GM15510 (cell line): ENCODE data around the gene COG4.

Experiments
- POLR2A ChIP-seq: IDR thresholded peaks from 3 replicates; pipeline ENCODE4 v1.6.1; 2011; ENCODE audit warnings: borderline replicate concordance; ENCODE audit not compliant: insufficient read length; ENCODE audit errors: extremely low read depth

Gene COG4

DNA sequence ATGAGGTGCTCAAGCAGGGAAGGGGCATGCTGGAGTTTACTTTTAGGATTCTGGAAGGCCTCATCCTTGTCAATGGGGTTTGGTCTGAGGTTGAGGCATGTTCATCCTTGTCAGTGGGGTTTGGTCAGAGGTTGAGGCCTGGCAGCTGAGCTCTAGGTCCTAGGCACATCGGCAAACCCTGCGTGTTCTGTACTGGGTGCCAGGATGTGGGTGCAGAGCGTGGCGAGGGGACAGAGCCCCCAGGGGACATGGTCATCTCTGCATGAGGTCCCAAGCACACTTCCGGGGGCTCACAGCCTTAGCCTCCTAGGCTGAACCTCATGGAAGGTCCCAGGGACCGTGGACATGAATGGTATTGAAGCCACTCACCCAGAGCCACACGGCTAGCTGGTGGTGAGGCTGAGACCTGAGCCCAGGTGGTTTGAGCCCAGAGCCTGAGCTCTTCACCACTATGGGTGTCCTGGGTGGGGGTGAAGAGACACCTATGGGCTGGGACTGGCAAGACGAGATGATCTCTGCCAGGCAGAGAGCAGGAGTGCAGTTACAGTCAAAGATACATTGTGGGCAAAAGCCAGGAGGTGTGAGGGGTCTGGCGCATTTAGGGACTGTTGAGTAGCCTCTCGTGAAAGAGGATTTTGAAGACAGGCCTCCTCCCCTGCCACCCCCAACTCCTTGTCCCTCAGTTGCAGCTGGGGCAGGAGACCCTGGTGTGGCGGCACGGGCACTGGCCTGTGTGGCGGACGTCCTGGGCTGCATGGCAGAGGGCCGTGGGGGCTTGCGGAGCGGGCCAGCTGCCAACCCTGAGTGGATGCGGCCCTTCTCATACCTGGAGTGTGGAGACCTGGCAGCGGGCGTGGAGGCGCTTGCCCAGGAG lies 49.7 kb downstream of the COG4 start:
- no peak for TF ChIP-seq POLR2A

DNA sequence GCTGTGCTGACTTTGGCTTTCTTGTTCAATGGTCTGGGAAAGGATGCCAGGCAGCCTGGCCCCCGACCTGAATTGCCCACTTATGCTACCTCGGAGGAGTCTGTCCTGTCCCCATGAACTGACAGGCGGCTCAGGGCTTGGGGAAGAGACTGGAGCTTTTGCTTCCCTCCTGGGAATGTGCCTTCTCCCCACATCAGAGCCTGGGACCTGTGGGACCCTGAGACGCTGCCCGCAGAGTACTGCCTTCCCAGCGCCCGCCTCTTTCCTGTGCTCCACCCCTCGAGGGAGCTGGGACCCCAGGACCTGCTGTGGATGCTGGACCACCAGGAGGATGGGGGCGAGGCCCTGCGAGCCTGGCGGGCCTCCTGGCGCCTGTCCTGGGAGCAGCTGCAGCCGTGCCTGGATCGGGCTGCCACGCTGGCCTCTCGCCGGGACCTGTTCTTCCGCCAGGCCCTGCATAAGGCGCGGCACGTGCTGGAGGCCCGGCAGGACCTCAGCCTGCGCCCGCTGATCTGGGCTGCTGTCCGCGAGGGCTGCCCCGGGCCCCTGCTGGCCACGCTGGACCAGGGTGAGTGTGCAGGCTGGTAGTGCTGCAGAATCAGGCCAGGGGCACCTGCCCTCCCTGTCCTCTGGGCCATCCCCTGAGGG lies 50.4 kb downstream of the COG4 start:
- TF ChIP-seq POLR2A: no peak

DNA sequence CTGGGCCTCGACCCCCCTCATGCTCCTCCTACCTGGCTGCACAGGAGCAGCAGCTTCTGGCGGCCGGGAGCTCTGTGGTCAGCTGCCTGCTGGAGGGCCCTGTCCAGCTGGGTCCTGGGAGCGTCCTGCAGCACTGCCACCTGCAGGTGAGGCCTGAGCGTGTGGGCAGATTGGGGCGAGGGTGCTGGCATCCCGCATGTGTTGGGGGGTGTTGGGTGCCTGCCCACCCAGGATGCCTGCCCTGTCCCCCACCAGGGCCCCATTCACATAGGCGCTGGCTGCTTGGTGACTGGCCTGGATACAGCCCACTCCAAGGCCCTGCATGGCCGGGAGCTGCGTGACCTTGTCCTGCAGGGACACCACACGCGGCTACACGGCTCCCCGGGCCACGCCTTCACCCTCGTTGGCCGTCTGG lies 52.4 kb downstream of the COG4 start:
- TF ChIP-seq POLR2A: no peak

DNA sequence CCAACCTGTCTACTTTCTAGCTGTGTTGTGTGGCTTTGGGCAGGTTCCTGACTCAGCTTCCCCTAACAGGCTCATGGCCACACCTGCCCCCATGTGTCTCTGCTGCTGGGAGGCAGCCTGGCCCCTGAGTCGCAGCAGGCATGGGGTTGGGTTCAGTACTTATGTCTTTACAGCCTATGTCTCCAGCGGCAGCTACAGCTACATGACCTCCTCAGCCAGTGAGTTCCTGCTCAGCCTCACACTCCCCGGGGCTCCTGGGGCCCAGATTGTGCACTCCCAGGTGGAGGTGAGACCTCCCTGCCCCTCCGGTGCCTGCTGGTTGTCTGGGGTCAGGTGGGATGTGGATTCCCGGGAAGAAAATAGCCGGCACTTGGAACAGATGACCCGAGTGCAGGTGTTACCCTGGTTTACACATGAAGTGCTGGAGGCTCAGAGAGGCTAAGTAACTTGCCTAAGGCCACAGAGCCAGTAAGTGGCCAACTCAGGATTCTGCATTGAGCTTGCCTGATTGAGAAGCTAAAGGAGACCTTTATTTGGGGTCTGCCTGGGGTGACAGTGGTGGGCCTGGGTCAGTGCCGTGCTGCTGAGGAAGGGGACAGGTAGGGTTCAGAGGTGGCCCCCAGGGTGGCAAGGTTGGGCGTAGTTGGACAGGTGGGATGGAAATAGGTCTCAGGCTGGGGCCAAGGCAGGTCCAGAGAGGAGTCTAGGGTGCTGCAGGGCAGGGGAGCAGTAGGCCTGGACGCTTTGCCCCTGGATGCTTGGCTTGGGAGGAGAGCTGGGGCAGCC lies 53.0 kb downstream of the COG4 start:
- TF ChIP-seq POLR2A: no peak

DNA sequence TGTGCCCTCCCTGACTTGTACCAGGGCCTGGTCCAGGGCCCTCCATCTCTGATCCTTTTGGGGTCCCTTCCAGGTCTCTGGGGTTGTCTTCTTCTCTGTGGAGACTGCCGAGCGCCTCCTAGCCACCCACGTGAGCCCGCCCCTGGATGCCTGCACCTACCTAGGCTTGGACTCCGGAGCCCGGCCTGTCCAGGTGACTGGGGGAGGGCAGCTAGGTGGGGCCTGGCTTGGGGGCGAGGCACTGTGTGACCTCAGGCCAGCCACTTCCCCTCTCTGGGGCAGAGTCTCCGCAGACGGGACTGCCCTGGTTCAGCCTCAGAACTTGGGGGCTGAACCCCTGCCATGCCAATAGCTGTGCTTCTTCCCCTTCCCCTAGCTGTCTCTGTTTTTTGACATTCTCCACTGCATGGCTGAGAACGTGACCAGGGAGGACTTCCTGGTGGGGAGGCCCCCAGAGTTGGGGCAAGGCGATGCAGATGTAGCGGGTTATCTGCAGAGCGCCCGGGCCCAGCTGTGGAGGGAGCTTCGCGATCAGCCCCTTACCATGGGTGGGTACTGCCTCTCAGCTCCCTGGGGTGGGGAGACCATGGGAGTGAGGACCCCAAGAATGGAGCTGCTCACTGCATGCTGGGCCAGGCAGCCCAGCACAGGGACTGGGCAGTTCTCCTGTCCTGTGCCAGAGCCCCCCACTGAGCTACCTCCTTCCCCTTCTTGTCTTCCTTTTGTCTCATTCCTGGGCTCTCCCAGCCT lies 54.4 kb downstream of the COG4 start:
- no peak for TF ChIP-seq POLR2A

DNA sequence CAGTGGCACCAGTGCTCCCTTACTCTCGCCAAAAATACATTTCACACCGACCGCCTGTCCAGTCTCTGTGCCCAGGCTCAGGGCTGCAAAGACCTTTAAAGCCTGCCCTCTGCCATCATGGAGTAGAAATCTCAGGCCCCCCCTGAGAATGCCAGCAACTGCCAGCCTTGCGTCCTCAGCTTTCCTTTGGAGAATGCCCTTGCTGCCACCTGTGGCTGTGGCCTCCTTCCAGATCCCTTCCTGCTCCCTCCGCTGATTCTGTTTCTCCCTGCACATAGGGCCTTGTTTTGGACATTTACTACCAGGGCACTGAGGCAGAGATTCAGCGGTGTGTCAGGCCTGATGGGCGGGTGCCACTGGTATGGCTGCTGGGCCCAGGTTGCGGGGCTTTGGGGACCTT lies 55.7 kb downstream of the COG4 start:
- TF ChIP-seq POLR2A: no peak

DNA sequence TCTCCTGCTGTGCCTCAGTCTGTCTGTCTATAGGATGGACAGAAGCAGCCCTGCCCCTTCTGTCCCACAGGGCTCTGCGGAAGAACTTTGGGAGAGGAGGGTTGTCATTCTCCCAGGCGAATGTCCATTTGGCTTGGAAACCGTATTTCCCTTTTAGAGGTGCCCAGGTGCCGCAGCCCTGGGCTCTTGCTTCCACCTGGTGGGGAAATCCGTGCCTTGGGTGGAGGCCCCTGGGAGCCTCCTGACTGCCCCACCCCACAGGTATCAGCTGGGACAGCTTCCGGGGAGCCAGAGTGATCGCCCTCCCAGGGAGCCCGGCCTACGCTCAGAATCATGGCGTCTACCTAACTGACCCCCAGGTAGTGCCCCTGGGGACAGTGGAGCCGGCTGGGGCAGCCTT lies 56.2 kb downstream of the COG4 start:
- TF ChIP-seq POLR2A: no peak

DNA sequence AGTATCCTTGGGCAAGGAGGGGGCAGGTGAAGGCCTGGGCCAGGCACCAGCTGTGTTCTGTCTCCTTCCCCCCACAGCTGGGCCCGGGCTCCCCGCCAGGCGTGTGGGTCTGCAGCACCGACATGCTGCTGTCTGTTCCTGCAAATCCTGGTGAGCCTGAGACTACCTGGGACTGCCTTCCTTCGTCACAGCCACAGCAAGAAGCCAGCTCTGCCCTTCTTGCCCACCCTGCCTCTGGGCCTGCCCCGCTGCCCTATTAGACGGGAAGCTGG lies 56.6 kb downstream of the COG4 start:
- no peak for TF ChIP-seq POLR2A

DNA sequence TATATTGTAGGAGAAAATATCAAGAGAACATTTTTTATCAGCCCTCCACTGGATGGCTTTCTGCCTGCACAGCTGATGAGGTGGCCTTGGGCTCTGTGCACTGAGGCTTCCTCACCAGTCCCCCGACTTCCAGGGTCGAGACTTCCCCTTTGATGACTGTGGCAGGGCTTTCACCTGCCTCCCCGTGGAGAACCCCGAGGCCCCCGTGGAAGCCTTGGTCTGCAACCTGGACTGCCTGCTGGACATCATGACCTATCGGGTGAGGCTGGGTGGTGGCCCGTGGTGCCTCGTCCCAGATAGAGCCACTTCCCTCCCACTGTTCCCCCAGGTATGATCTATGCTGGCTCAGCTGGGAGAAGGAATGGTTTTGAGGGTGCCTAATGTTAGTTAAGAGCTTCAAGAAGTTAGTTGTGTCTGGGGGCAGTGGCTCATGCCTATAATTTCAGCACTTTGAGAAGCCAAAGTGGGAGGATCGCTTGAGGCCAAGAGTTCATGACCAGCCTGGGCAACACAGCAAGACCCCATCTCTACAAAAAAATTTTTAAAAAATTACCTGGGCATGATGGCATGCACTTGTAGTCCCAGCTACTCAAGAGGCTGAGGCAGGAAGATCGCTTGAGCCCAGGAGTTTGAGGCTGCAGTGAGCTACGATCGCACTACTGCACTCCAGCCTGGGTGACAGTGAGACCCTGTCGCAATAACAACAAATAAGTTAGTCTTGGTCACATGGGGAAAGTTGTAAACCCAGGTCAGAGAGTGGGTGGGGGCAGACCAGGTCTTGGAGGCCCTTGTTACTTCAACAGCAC lies 57.2 kb downstream of the COG4 start:
- no peak for TF ChIP-seq POLR2A

DNA sequence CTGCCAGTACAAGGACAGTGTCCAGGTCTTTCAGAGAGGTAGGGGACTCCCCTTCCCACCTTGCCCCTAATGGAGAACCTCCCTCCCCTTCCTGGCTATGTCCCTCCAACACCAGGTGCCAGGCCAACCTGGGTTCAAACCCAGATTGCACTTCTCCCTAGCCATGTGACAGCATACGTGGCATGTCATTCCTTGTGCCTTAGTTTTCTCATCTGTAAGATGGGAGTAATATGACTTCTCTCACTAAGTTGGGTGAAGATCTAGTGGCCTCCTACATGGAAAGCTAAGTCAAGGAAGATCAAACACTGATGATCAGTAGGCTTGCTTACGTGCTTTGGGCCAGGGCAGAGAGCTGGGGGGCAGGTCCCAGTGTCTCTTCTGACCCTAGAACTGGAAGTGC lies 60.1 kb downstream of the COG4 start:
- TF ChIP-seq POLR2A: no peak

DNA sequence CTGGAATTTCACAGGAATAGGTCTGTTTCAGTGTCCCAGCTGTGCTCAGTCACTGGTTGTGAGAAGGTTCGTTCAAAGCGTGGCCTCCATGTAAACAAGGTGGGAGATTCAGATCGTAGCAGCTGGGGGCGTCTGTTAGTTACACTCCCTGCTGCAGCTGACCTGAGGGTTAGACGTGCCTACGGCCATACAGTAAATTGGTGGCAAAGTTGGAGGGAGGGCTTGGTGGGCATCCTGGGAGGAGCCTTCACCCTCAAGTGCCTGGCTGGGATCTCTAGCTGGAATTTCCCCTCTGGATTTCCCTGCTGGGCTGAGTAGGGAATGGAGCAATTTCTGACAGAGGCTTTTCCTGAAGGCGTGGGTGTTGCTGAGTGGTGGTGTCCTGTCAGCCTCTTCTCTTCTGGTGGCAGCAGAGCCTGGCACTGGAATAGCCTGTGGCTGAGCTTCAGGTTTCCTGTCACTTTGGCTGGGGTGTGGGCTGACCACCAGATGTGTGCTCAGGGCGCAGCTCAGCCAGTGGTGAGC lies 62.6 kb downstream of the COG4 start:
- TF ChIP-seq POLR2A: no peak

DNA sequence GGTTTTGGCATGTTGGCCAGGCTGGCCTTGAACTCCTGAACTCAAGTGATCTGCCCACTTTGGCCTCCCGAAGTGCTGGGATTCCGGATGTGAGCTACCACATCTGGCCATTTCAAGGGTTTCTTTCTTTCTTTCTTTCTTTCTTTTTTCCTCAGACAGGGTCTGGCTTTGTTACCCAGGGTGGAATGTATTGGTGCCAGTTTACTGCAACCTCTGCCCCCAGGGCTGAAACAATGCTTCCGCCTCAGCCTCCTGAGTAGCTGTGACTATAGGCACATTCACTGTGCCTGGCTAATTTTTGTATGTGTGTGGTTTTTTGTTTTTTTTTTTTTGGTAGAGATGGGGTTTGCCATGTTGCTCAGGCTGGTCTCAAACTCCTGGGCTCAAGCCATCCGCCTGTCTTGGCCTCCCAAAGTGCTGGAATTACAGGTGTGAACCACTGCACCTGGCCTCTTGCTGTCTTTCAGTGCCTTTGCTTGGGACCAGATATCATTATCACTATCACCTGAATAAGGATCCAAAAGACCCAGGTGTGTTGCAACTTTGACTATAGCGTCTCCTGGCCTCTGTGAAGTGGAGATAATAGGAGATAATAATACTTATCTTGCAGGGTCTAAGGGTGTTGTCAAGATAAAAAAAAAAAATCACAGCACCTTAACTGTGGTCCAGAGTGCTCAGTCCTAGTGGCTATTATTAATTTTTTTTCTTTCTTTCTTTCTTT lies 65.7 kb downstream of the COG4 start:
- no peak for TF ChIP-seq POLR2A

DNA sequence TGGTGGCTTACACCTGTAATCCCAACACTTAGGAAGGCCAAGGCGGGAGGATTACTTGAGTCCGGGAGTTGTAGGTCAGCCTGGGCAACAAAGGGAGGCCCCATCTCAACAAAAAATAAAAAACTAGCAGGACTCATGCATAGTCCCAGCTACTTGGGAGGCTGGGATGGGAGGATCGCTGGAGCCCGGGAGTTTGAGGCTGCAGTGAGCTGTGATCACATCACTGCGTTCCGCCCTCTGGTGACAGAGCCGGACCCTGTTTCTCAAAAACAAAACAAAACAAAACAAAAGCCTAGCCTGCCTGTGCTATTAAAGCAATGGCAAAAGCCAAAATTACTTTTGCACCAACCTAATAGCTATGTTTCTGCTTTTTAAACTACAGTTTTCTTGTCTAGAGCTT lies 67.4 kb downstream of the COG4 start:
- TF ChIP-seq POLR2A: no peak
